Dendritic cell treated with granulocyte-macrophage colony-stimulating factor and Interleukin-4, amounts not matched to agents 40 ng/mL and 50 ng/mL, for 4 days (primary cell): ENCODE data around the gene SLC4A4.

Experiments
- H3K27ac Mint-ChIP-seq: one replicate; pipeline ENCODE4 v1.8.0; 2022; ENCODE audit warnings: mild to moderate bottlenecking, mixed read lengths
- H3K27me3 Mint-ChIP-seq: one replicate; pipeline ENCODE4 v1.8.0; 2022; ENCODE audit warnings: mild to moderate bottlenecking, mixed read lengths
- H3K36me3 Mint-ChIP-seq: one replicate; pipeline ENCODE4 v1.8.0; 2022; ENCODE audit warnings: low read depth, mixed read lengths
- H3K4me1 Mint-ChIP-seq: one replicate; pipeline ENCODE4 v1.8.0; 2022; ENCODE audit warnings: low read depth, mixed read lengths
- H3K4me3 Mint-ChIP-seq: one replicate; pipeline ENCODE4 v1.8.0; 2022; ENCODE audit warnings: mild to moderate bottlenecking, moderate library complexity, mixed read lengths
- H3K9me3 Mint-ChIP-seq: one replicate; pipeline ENCODE4 v1.8.0; 2022; ENCODE audit warnings: mixed read lengths
- intact Hi-C: fragments of 100-400 bp; cut with micrococcal nuclease; formaldehyde crosslinking; loops from one replicate; pipeline ENCODE4 v1.15.0; 2022

The SLC4A4 gene

GRCh38 chr4:71333960-71334359 lies 4.9 kb upstream of the SLC4A4 start:
- Mint-ChIP-seq H3K27me3 (no peaks in the 10 kb centered on the region), H3K4me3 (no peak overlapping the region), H3K36me3 (no peaks in the 10 kb centered on the region), H3K27ac (no peak overlapping the region), H3K9me3 (peaks cover 13% of the 10 kb centered on the region), H3K4me1 (peaks cover 7% of the 10 kb centered on the region)
- intact Hi-C loops = no loop called here

- no peaks in the 10 kb centered on the region for H3K27me3 Mint-ChIP-seq
- intact Hi-C loops = no loop called here
- no peaks in the 10 kb centered on the region for H3K36me3 Mint-ChIP-seq
- no peak overlapping the region for H3K4me3 Mint-ChIP-seq
- peaks cover 11% of the 10 kb centered on the region for H3K4me1 Mint-ChIP-seq
- peaks cover 13% of the 10 kb centered on the region for H3K9me3 Mint-ChIP-seq
- no peak overlapping the region for H3K27ac Mint-ChIP-seq
These were observed 4.3 kb upstream of the SLC4A4 start for GRCh38 chr4:71334465-71334882.

DNA sequence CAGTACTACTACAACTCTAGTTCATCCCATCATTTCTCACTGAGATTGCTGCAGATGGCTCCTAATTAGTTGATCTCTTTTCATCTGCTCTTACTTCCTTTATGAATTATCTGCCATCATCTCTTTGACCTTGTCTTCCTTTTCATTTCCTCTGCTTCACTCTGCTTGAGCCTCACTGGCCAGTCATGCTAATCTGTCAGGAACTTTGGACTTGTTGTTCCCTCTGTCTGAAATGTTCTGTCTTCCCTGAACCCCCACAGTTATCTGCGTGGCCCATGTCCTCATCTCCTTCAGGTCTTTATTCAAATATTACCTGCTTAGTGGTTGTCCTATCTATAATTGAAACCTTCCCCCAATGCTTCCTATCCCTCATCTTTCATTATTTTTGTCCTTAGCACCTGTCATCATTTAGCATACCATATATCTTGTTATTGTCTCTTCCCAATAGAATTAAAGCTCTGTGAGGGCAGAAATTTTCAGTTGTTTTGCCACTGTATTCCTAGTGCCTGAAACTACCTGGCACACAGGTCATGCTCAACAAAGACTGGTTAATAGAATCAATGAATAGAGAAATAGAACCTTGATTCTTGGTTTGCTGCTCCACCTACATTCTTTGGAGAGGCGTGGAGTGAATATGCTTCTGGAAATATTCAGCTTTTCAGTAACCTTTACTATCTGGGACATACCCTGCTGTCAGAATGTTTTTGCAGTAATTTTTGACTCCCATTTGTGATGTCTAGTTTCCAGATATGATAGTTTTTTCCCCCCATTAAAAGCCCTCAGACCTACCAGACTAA lies 5.0 kb downstream of the SLC4A4 start:
- peaks cover 5% of the 10 kb centered on the region for H3K4me1 Mint-ChIP-seq
- no peak overlapping the region for H3K27ac Mint-ChIP-seq
- H3K4me3 Mint-ChIP-seq = no peak overlapping the region
- no peaks in the 10 kb centered on the region for H3K27me3 Mint-ChIP-seq
- intact Hi-C loops = no loop called here
- no peaks in the 10 kb centered on the region for H3K9me3 Mint-ChIP-seq
- H3K36me3 Mint-ChIP-seq = no peaks in the 10 kb centered on the region

- intact Hi-C loops = no loop called here
- Mint-ChIP-seq H3K27me3 (no peaks in the 10 kb centered on the region), H3K4me1 (no peaks in the 10 kb centered on the region), H3K36me3 (no peaks in the 10 kb centered on the region), H3K9me3 (no peaks in the 10 kb centered on the region), H3K4me3 (no peak overlapping the region), H3K27ac (no peak overlapping the region)
These were observed 7.9 kb downstream of the SLC4A4 start for GRCh38 chr4:71346710-71347109.

DNA sequence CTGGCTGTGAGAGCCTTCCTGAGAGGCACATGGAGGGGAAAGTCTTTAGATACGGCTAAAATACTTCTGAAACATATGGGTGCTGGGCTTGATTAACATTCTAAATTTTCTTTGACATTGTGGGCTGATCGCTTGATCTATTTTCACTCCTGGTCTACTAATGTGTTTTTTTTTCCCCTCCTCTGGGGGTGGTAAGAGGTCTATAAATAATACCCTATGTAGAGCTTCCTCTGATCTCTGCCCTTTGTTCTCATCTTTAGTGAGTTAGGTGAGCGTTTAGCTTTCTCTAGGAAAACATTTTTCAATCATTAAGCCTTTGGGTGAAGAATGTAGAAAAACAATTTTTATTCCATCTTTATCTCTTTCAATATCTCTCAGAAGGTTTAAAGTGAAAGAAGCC lies 9.8 kb downstream of the SLC4A4 start:
- no peaks in the 10 kb centered on the region for H3K36me3 Mint-ChIP-seq
- intact Hi-C loops = no loop called here
- no peak overlapping the region for H3K27ac Mint-ChIP-seq
- H3K4me3 Mint-ChIP-seq = no peak overlapping the region
- H3K9me3 Mint-ChIP-seq = no peaks in the 10 kb centered on the region
- H3K27me3 Mint-ChIP-seq = no peaks in the 10 kb centered on the region
- no peaks in the 10 kb centered on the region for H3K4me1 Mint-ChIP-seq

DNA sequence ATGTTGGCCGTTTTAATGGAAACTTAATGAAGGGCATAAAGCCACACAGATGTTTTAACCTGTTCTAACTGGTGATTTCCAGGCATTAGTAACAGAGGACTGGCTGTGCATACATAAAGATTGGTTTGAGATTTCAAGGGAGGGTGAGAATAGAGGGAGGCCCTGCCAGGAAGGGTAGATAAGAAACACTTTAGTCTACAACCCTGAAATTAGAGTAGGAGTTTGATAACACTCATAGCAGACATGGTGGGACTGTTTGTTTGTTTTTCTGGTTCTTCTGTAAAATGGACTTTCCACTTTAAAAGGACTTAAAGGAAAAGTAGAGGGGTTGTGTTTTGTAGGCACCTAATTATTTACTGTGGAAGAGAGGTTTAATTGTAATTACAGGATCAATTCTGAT lies 16.2 kb downstream of the SLC4A4 start:
- intact Hi-C loops = no loop called here
- Mint-ChIP-seq H3K4me1 (no peaks in the 10 kb centered on the region), H3K27me3 (no peaks in the 10 kb centered on the region), H3K9me3 (no peaks in the 10 kb centered on the region), H3K4me3 (no peak overlapping the region), H3K36me3 (no peaks in the 10 kb centered on the region), H3K27ac (no peak overlapping the region)

- no peaks in the 10 kb centered on the region for H3K9me3 Mint-ChIP-seq
- no peaks in the 10 kb centered on the region for H3K36me3 Mint-ChIP-seq
- H3K27me3 Mint-ChIP-seq = no peaks in the 10 kb centered on the region
- no peak overlapping the region for H3K27ac Mint-ChIP-seq
- no peaks in the 10 kb centered on the region for H3K4me1 Mint-ChIP-seq
- intact Hi-C loops = no loop called here
- no peak overlapping the region for H3K4me3 Mint-ChIP-seq
These were observed 17.2 kb downstream of the SLC4A4 start for GRCh38 chr4:71355971-71356370.

GRCh38 chr4:71356924-71357663 lies 18.3 kb downstream of the SLC4A4 start:
- no peaks in the 10 kb centered on the region for H3K4me1 Mint-ChIP-seq
- H3K27ac Mint-ChIP-seq = no peak overlapping the region
- no peaks in the 10 kb centered on the region for H3K27me3 Mint-ChIP-seq
- H3K4me3 Mint-ChIP-seq = no peak overlapping the region
- intact Hi-C loops = no loop called here
- no peaks in the 10 kb centered on the region for H3K9me3 Mint-ChIP-seq
- no peaks in the 10 kb centered on the region for H3K36me3 Mint-ChIP-seq

GRCh38 chr4:71360844-71361243 lies 22.0 kb downstream of the SLC4A4 start:
- Mint-ChIP-seq H3K9me3 (no peaks in the 10 kb centered on the region), H3K36me3 (no peaks in the 10 kb centered on the region), H3K27ac (no peak overlapping the region), H3K4me3 (no peak overlapping the region), H3K27me3 (no peaks in the 10 kb centered on the region), H3K4me1 (no peaks in the 10 kb centered on the region)
- intact Hi-C loops = no loop called here

- Mint-ChIP-seq H3K4me3 (no peak overlapping the region), H3K9me3 (no peaks in the 10 kb centered on the region), H3K36me3 (no peaks in the 10 kb centered on the region), H3K27me3 (no peaks in the 10 kb centered on the region), H3K27ac (no peak overlapping the region), H3K4me1 (no peaks in the 10 kb centered on the region)
- intact Hi-C loops = no loop called here
These were observed 22.7 kb downstream of the SLC4A4 start for GRCh38 chr4:71361476-71361875.

DNA sequence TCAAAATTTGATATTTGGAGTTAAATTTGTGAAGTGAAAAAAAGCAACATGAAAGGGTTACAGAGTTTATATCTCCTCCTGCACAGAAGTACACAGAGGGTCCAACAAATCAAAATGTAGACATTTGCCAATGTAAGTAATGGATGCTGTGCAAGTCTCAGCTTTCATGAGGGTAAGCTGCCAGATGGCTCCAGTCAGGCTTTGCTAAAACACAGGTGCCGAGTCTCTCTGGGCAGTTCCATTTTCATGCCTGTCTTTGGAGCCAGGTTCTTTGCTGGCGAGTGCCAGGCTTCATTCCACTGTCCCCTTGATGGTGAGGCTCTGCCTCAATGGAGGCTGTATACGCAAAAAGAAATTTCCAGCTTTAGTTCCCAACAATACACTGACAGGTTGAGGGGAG lies 27.9 kb downstream of the SLC4A4 start:
- Mint-ChIP-seq H3K27ac (no peak overlapping the region), H3K4me1 (no peaks in the 10 kb centered on the region), H3K27me3 (no peaks in the 10 kb centered on the region), H3K4me3 (no peak overlapping the region), H3K9me3 (no peaks in the 10 kb centered on the region), H3K36me3 (no peaks in the 10 kb centered on the region)
- intact Hi-C loops = no loop called here

DNA sequence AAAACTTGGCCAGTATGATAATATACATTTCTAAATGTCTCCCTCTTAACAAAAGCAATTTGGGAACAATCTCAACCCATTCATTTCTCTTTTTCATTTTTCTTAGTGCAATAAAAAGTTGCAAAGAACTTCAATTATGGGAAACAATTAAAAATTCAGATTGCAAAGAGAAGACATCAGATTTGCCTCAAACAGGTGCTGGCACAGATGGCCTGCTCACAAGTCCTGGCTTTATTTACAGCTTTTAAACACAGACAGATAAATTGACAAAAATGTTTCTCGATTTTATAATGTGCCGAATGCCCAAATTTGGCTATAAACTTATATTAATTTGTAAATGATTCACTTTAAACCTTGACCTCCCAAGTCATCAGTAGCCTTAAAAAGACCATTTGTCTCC lies 28.7 kb downstream of the SLC4A4 start:
- Mint-ChIP-seq H3K27ac (no peak overlapping the region), H3K9me3 (no peaks in the 10 kb centered on the region), H3K27me3 (no peaks in the 10 kb centered on the region), H3K36me3 (no peaks in the 10 kb centered on the region), H3K4me1 (no peaks in the 10 kb centered on the region), H3K4me3 (no peak overlapping the region)
- intact Hi-C loops = no loop called here

DNA sequence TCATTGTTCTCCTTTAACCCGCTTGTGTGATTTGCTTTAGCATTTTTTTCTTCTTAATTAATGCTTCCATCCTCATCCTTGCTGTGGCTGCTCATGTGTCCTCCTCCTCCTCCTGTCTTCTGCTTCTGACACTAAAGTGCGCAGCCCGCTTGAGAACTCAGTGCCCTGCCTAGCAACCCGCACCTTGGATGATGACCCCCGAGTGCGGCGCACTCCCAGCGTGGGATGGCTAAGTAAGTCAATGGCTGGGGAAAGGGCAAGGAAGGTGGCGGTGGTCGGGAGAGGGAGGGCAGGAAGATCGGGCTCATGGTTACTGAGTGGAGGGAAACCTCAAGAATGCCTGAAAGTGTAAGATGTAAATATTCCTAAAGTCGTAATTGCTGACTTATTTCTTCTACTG lies 30.1 kb downstream of the SLC4A4 start:
- no peaks in the 10 kb centered on the region for H3K36me3 Mint-ChIP-seq
- intact Hi-C loops = no loop called here
- no peaks in the 10 kb centered on the region for H3K27me3 Mint-ChIP-seq
- H3K4me3 Mint-ChIP-seq = no peak overlapping the region
- no peak overlapping the region for H3K27ac Mint-ChIP-seq
- H3K9me3 Mint-ChIP-seq = no peaks in the 10 kb centered on the region
- no peaks in the 10 kb centered on the region for H3K4me1 Mint-ChIP-seq

DNA sequence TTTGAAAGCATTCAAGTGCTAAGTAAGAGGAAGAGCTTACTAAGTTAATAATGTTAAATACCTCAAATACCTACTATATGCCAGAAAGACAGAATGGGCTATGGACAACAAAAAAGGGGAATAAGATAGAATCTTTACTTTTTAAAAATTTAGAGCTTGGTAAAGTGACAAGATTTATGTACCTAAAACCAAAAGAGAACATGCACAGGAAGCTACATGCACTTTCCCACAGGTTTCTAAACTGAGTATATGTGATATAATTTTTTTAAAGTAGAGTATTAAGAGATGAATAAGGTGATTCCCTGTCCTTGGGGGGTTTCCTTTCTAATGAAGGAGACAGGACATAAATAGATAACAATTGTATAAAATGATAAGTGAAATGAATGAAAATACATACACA lies 30.7 kb downstream of the SLC4A4 start:
- intact Hi-C loops = no loop called here
- Mint-ChIP-seq H3K9me3 (no peaks in the 10 kb centered on the region), H3K36me3 (no peaks in the 10 kb centered on the region), H3K27me3 (no peaks in the 10 kb centered on the region), H3K4me3 (no peak overlapping the region), H3K4me1 (no peaks in the 10 kb centered on the region), H3K27ac (no peak overlapping the region)

- H3K27me3 Mint-ChIP-seq = no peaks in the 10 kb centered on the region
These were observed 36.7 kb downstream of the SLC4A4 start for GRCh38 chr4:71375494-71375893.

More at GRCh38 chr4:71375494-71375893, 36.7 kb downstream of the SLC4A4 start:
- intact Hi-C loops = no loop called here
- Mint-ChIP-seq H3K4me3 (no peak overlapping the region), H3K4me1 (no peaks in the 10 kb centered on the region), H3K9me3 (peaks cover 8% of the 10 kb centered on the region), H3K36me3 (no peaks in the 10 kb centered on the region), H3K27ac (no peak overlapping the region)
